ENCODE measurements around the gene SPRYD4.

DNA sequence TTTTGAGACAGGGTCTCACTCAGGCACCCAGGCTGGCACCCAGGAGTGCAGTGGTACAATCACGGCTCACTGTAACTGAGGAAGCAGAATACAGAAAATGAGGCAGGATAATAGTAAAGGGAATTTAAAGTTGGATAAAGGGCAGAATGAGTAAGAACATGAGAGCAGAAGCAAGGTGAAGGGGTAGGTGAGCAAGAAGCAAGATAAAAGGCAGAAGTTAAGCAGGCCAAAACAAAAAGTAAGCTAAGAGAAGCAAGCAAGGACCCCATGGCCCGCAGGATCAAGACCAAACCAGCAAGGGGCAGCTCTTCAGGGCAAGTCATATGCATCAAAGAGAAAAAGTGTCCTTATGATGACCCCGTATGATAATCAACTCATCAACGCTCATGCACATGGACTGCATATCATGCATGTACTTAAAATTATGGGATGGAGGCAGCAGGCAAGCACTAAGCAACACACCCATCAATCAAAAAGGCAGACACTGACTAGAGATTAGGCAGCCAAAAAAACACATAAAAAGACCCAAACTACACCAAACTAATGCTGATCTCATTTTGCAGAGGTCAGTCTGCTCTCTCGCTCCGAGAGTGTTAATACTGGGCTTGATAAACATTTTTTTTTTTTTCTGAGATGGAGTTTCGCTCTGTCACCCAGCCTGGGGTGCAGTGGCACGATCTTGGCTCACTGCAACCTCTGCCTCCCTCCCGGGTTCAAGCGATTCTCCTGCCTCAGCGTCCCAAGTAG is 30.8 kb upstream of the SPRYD4 start:
- no peak for TF ChIP-seq ZSCAN29 (IDR thresholded peaks at IDR 0.05)
- TF ChIP-seq, protein P1, sequence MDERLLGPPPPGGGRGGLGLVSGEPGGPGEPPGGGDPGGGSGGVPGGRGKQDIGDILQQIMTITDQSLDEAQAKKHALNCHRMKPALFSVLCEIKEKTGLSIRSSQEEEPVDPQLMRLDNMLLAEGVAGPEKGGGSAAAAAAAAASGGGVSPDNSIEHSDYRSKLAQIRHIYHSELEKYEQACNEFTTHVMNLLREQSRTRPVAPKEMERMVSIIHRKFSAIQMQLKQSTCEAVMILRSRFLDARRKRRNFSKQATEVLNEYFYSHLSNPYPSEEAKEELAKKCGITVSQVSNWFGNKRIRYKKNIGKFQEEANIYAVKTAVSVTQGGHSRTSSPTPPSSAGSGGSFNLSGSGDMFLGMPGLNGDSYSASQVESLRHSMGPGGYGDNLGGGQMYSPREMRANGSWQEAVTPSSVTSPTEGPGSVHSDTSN (CRISPR knock-in tag; IDR thresholded peaks at IDR 0.05; ENCODE audit: low read depth), result peak; percentile 88
- TF ChIP-seq, protein P1 (tag; conservative IDR thresholded peaks at IDR 0.05; ENCODE audit: low read depth), result peak; percentile 99
- TF ChIP-seq, protein P2, sequence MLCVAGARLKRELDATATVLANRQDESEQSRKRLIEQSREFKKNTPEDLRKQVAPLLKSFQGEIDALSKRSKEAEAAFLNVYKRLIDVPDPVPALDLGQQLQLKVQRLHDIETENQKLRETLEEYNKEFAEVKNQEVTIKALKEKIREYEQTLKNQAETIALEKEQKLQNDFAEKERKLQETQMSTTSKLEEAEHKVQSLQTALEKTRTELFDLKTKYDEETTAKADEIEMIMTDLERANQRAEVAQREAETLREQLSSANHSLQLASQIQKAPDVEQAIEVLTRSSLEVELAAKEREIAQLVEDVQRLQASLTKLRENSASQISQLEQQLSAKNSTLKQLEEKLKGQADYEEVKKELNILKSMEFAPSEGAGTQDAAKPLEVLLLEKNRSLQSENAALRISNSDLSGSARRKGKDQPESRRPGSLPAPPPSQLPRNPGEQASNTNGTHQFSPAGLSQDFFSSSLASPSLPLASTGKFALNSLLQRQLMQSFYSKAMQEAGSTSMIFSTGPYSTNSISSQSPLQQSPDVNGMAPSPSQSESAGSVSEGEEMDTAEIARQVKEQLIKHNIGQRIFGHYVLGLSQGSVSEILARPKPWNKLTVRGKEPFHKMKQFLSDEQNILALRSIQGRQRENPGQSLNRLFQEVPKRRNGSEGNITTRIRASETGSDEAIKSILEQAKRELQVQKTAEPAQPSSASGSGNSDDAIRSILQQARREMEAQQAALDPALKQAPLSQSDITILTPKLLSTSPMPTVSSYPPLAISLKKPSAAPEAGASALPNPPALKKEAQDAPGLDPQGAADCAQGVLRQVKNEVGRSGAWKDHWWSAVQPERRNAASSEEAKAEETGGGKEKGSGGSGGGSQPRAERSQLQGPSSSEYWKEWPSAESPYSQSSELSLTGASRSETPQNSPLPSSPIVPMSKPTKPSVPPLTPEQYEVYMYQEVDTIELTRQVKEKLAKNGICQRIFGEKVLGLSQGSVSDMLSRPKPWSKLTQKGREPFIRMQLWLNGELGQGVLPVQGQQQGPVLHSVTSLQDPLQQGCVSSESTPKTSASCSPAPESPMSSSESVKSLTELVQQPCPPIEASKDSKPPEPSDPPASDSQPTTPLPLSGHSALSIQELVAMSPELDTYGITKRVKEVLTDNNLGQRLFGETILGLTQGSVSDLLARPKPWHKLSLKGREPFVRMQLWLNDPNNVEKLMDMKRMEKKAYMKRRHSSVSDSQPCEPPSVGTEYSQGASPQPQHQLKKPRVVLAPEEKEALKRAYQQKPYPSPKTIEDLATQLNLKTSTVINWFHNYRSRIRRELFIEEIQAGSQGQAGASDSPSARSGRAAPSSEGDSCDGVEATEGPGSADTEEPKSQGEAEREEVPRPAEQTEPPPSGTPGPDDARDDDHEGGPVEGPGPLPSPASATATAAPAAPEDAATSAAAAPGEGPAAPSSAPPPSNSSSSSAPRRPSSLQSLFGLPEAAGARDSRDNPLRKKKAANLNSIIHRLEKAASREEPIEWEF (CRISPR knock-in tag; IDR thresholded peaks at IDR 0.05), result peak; percentile 66; the same call in 1 of the 2 replicates
- no peak for TF ChIP-seq NFIC (IDR thresholded peaks at IDR 0.05)
- TF ChIP-seq ZNF197 (CRISPR knock-in tag; IDR thresholded peaks at IDR 0.05; ENCODE audit: low read depth), result 0 out of 2 replicates have a peak, but pooled peaks have one; percentile 10
- TF ChIP-seq TBL1XR1 (IDR thresholded peaks at IDR 0.05; ENCODE audit: low read length in 2 of 2), result peak in 1 of 2 experiments; percentile 59; a peak in 1 of 4 replicates
- no peak for TF ChIP-seq EZH2 (IDR thresholded peaks at IDR 0.05; ENCODE audit: borderline replicate concordance, low read depth, low read length)
- no peak for TF ChIP-seq U2AF1 (optimal IDR thresholded peaks at IDR 0.05; ENCODE audit: low read depth, low read length)
- 0 out of 2 replicates have a peak, but pooled peaks have one; percentile 4 for TF ChIP-seq RAD51 (IDR thresholded peaks at IDR 0.05; ENCODE audit: borderline replicate concordance, low read depth)
- no peak for TF ChIP-seq PRMT5 (CRISPR knock-in tag; IDR thresholded peaks at IDR 0.05)
- TF ChIP-seq COPS2 (conservative IDR thresholded peaks at IDR 0.05), result no peak
- no peak for TF ChIP-seq YBX1 (IDR thresholded peaks at IDR 0.05)

Data from K562 (cell line).